Neuronal stem cell (in vitro differentiated cells): ENCODE data around the gene CRLF1.

Experiments
- DNase-seq: peaks from one replicate; pipeline ENCODE4 v3.0.0-alpha.2; 2013; ENCODE audit warnings: low spot score
- H2AFZ ChIP-seq: one replicate; pipeline ENCODE4 v1.6.1; 2013; ENCODE audit warnings: mild to moderate bottlenecking, low read length, inconsistent platforms
- H2AK5ac ChIP-seq: 2 replicates; pipeline ENCODE4 v1.6.1; 2013; ENCODE audit warnings: low read depth, mild to moderate bottlenecking, inconsistent platforms, low read length, moderate library complexity, mixed read lengths
- H2BK120ac ChIP-seq: 2 replicates; pipeline ENCODE4 v1.6.1; 2013; ENCODE audit warnings: low read depth, mild to moderate bottlenecking, inconsistent platforms, low read length, moderate library complexity, mixed read lengths
- H2BK12ac ChIP-seq: one replicate; pipeline ENCODE4 v1.6.1; 2013; ENCODE audit warnings: low read length, inconsistent platforms
- H2BK15ac ChIP-seq: 2 replicates; pipeline ENCODE4 v1.6.1; 2013; ENCODE audit warnings: mild to moderate bottlenecking, low read length, inconsistent platforms, mixed read lengths
- H2BK5ac ChIP-seq: one replicate; pipeline ENCODE4 v1.6.1; 2013; ENCODE audit warnings: inconsistent platforms, mild to moderate bottlenecking, low read length, moderate library complexity
- H3K14ac ChIP-seq: one replicate; pipeline ENCODE4 v1.6.1; 2013; ENCODE audit warnings: low read length, inconsistent platforms
- H3K18ac ChIP-seq: 2 replicates; pipeline ENCODE4 v1.6.1; 2013; ENCODE audit warnings: low read length, inconsistent platforms
- H3K23ac ChIP-seq: 2 replicates; pipeline ENCODE4 v1.6.1; 2013; ENCODE audit warnings: low read depth, mild to moderate bottlenecking, mixed read lengths, low read length, inconsistent platforms; ENCODE audit not compliant: poor library complexity
- H3K27ac ChIP-seq: replicated peaks from 3 replicates; pipeline ENCODE4 v1.5.1; 2013; ENCODE audit warnings: low read length, inconsistent platforms
- H3K27me3 ChIP-seq, 3 experiments: 2 replicates each; pipeline ENCODE4 v1.6.1; 2013; ENCODE audit warnings: low read length in 3 of 3, mild to moderate bottlenecking in 2 of 3, inconsistent platforms in 1 of 3, low read depth in 1 of 3, mixed read lengths in 1 of 3, moderate library complexity in 1 of 3; ENCODE audit not compliant: control insufficient read depth in 3 of 3, insufficient read depth in 3 of 3
- H3K36me3 ChIP-seq, 2 donors: replicated peaks in 1 of 2; 2 replicates each; pipeline ENCODE4 v1.6.1; 2013; ENCODE audit warnings: low read length in 2 of 2; ENCODE audit not compliant: control insufficient read depth in 2 of 2, insufficient read depth in 2 of 2
- H3K4ac ChIP-seq: 2 replicates; pipeline ENCODE4 v1.6.1; 2013; ENCODE audit warnings: inconsistent platforms, mild to moderate bottlenecking, low read length, moderate library complexity
- H3K4me1 ChIP-seq, 2 donors: 1 replicate in 1 of 2; 2 replicates in 1 of 2; pipeline ENCODE4 v1.6.1; 2013; ENCODE audit warnings: low read length in 2 of 2, low read depth in 1 of 2; ENCODE audit not compliant: control insufficient read depth in 2 of 2, insufficient read depth in 1 of 2
- H3K4me2 ChIP-seq: one replicate; pipeline ENCODE4 v1.6.1; 2013; ENCODE audit warnings: mild to moderate bottlenecking, low read length, inconsistent platforms; ENCODE audit not compliant: insufficient read depth, poor library complexity, severe bottlenecking
- H3K4me3 ChIP-seq, 2 donors: 2 replicates each; pipeline ENCODE4 v1.5.1; 2013; ENCODE audit warnings: low read length in 2 of 2, mild to moderate bottlenecking in 2 of 2, inconsistent platforms in 1 of 2, moderate library complexity in 1 of 2
- H3K79me1 ChIP-seq: one replicate; pipeline ENCODE4 v1.6.1; 2013; ENCODE audit warnings: low read depth, mild to moderate bottlenecking, inconsistent platforms, low read length, moderate library complexity
- H3K9ac ChIP-seq: one replicate; pipeline ENCODE4 v1.6.1; 2013; ENCODE audit warnings: mild to moderate bottlenecking, low read depth, low read length, inconsistent platforms; ENCODE audit not compliant: poor library complexity
- H3K9me3 ChIP-seq, 2 donors: replicated peaks in 1 of 2; 2 replicates each; pipeline versions ENCODE3 to v1.6.1; 2013; ENCODE audit warnings: low read length in 2 of 2, mild to moderate bottlenecking in 2 of 2, inconsistent platforms in 1 of 2, low read depth in 1 of 2, mixed read lengths in 1 of 2, moderate library complexity in 1 of 2; ENCODE audit not compliant: control insufficient read depth in 2 of 2, insufficient read depth in 1 of 2
- H4K8ac ChIP-seq: one replicate; pipeline ENCODE4 v1.6.1; 2013; ENCODE audit warnings: low read depth, mild to moderate bottlenecking, inconsistent platforms, low read length, moderate library complexity
- H4K91ac ChIP-seq: one replicate; pipeline ENCODE4 v1.6.1; 2013; ENCODE audit warnings: low read length, low read depth, mild to moderate bottlenecking, inconsistent platforms; ENCODE audit not compliant: poor library complexity
- WGBS, 2 donors: extraction: QIAGEN DNeasy Blood & Tissue Kit; methylation state at CpG; one replicate each; pipeline ENCODE4 v1.1.7; 2013; ENCODE audit warnings: missing lambda C conversion rate in 2 of 2, mixed read lengths in 1 of 2; ENCODE audit not compliant: insufficient read length in 2 of 2, insufficient replicate concordance in 1 of 2; ENCODE audit errors: extremely low coverage in 2 of 2; 5-methylcytosine and 5-hydroxymethylcytosine counted together

Gene CRLF1

GRCh38 chr19:18647371-18647767, 40.8 kb upstream of the CRLF1 start:
- Histone ChIP-seq H2BK12ac (no peak overlapping the region), H4K91ac (no peak overlapping the region), H4K8ac (no peak overlapping the region), H3K4me1 (peaks cover 37 to 51% of the 10 kb centered on the region in 2 donors), H3K4ac (no peak overlapping the region), H2BK120ac (no peak overlapping the region), H3K9ac (no peak overlapping the region), H3K4me3 (no peak overlapping the region), H3K23ac (no peak overlapping the region), H3K18ac (no peak overlapping the region), H2BK15ac (no peak overlapping the region), H3K4me2 (no peak overlapping the region), H3K36me3 (no peaks in the 10 kb centered on the region), H2AK5ac (no peak overlapping the region), H3K9me3 (peaks cover 0 to 4% of the 10 kb centered on the region in 2 donors), H2BK5ac (no peak overlapping the region), H2AFZ (no peak overlapping the region), H3K27ac (no peak overlapping the region), H3K14ac (no peak overlapping the region), H3K27me3 (no peaks in the 10 kb centered on the region), H3K79me1 (peaks cover 11% of the 10 kb centered on the region)
- no peak for DNase-seq
- WGBS, 2 donors: no CpG with 5 or more reads among the region's 1 CpG

- no peak for DNase-seq
- Histone ChIP-seq H2BK120ac (no peak overlapping the region), H4K91ac (no peak overlapping the region), H3K27ac (no peak overlapping the region), H2AK5ac (no peak overlapping the region), H3K4ac (no peak overlapping the region), H3K36me3 (no peaks in the 10 kb centered on the region), H2BK12ac (no peak overlapping the region), H3K9ac (peak overlapping the region; percentile 56), H3K9me3 (peaks cover 0 to 4% of the 10 kb centered on the region in 2 donors), H3K4me2 (no peak overlapping the region), H3K4me1 (peaks cover 33 to 47% of the 10 kb centered on the region in 2 donors), H3K14ac (no peak overlapping the region), H3K27me3 (no peaks in the 10 kb centered on the region), H3K4me3 (no peak overlapping the region), H2BK15ac (no peak overlapping the region), H4K8ac (no peak overlapping the region), H2BK5ac (no peak overlapping the region), H3K18ac (peak overlapping the region; percentile 74), H3K23ac (peak overlapping the region; percentile 58), H2AFZ (no peak overlapping the region), H3K79me1 (peaks cover 11% of the 10 kb centered on the region)
- WGBS, 2 donors: no CpG with 5 or more reads among the region's 34 CpGs
These were observed 40.2 kb upstream of the CRLF1 start for GRCh38 chr19:18646535-18647370.

DNA sequence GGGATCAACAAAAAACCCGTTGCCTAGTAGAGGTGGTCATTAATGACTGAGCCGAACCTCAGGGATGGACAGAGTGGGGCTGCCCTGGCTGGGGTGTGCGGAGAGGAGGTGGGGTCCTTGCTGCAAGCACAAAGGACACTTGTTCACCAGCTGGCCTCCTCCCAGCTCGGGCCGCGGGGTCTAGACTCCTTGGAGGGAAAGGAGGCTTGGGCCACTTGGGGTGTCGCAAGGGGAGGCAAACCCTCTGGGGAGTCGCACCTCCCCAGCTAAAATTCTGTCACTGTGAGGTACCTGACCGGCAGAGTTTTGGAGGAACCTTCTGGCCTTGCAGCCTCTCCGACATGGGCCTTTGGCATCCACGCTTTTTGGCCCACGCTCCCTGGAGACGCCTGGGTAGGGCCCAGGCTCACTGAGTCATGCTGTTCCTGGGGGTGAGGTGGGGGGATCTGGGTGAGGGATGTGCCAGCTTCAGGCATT, 38.5 kb upstream of the CRLF1 start:
- no peak overlapping the region for H3K14ac ChIP-seq
- H3K79me1 ChIP-seq: peaks cover 3% of the 10 kb centered on the region
- no peak overlapping the region for H2BK15ac ChIP-seq
- H4K8ac ChIP-seq: no peak overlapping the region
- peaks cover 18 to 31% of the 10 kb centered on the region in 2 donors for H3K4me1 ChIP-seq
- H2BK120ac ChIP-seq: no peak overlapping the region
- H3K23ac ChIP-seq: no peak overlapping the region
- H2AFZ ChIP-seq: no peak overlapping the region
- H3K4me2 ChIP-seq: no peak overlapping the region
- peaks cover 0 to 7% of the 10 kb centered on the region in 2 donors for H3K36me3 ChIP-seq
- H3K9me3 ChIP-seq: peaks cover 0 to 4% of the 10 kb centered on the region in 2 donors
- no peak overlapping the region for H2AK5ac ChIP-seq
- H3K9ac ChIP-seq: peak overlapping the region; percentile 55
- peak overlapping the region; percentile 34 for H2BK12ac ChIP-seq
- H3K27me3 ChIP-seq: no peaks in the 10 kb centered on the region
- no peak overlapping the region for H3K4ac ChIP-seq
- H3K4me3 ChIP-seq: no peak overlapping the region
- no CpG with 5 or more reads among the region's 13 CpGs for WGBS, 2 donors
- H3K27ac ChIP-seq: no peak overlapping the region
- DNase-seq: no peak
- H2BK5ac ChIP-seq: no peak overlapping the region
- H4K91ac ChIP-seq: no peak overlapping the region
- H3K18ac ChIP-seq: peak overlapping the region; percentile 19

- no peak overlapping the region for H3K4ac ChIP-seq
- peaks cover 15 to 27% of the 10 kb centered on the region in 2 donors for H3K4me1 ChIP-seq
- no peak overlapping the region for H2AK5ac ChIP-seq
- no peak overlapping the region for H3K14ac ChIP-seq
- H3K9ac ChIP-seq: no peak overlapping the region
- H3K36me3 ChIP-seq: peaks cover 0 to 8% of the 10 kb centered on the region in 2 donors
- no peak for DNase-seq
- peaks cover 3% of the 10 kb centered on the region for H3K79me1 ChIP-seq
- no peak overlapping the region for H2BK5ac ChIP-seq
- peaks cover 0 to 4% of the 10 kb centered on the region in 2 donors for H3K9me3 ChIP-seq
- H3K4me3 ChIP-seq: no peak overlapping the region
- no peak overlapping the region for H2BK12ac ChIP-seq
- no peaks in the 10 kb centered on the region for H3K27me3 ChIP-seq
- H2BK120ac ChIP-seq: no peak overlapping the region
- no peak overlapping the region for H2BK15ac ChIP-seq
- no peak overlapping the region for H3K4me2 ChIP-seq
- no peak overlapping the region for H4K8ac ChIP-seq
- H3K18ac ChIP-seq: no peak overlapping the region
- H3K23ac ChIP-seq: no peak overlapping the region
- WGBS, 2 donors: no CpG with 5 or more reads among the region's 15 CpGs
- no peak overlapping the region for H4K91ac ChIP-seq
- no peak overlapping the region for H2AFZ ChIP-seq
- no peak overlapping the region for H3K27ac ChIP-seq
These were observed 37.8 kb upstream of the CRLF1 start for GRCh38 chr19:18644196-18645034.
